Activated naive CD4-positive, alpha-beta T cell (primary cell): ENCODE results near the gene MBP.

Source experiments
- DNase-seq, 4 experiments: peaks; one replicate each; lab custom pipeline; 2025; lab: John Stamatoyannopoulos, UW

MBP gene

GRCh38 chr18:77132369-77133050, at the start of gene MBP:
MBP (minus strand) TSS chr18:77132783; CDS start chr18:77105261, 27,522 bp downstream.
- DNase-seq = peak; percentile 18 to 69 (median 42)

- no peak for DNase-seq
Measured at GRCh38 chr18:77181950-77182707, 49.5 kb upstream of the MBP start.

- no peak for DNase-seq
Measured at GRCh38 chr18:77178559-77178958, 46.0 kb upstream of the MBP start.

GRCh38 chr18:77177009-77177408, 44.4 kb upstream of the MBP start:
- DNase-seq = no peak

GRCh38 chr18:77173275-77174030, 40.9 kb upstream of the MBP start:
- DNase-seq = no peak

- no peak for DNase-seq
Measured at GRCh38 chr18:77170890-77171410, 38.4 kb upstream of the MBP start.

- no peak for DNase-seq
Measured at GRCh38 chr18:77168811-77169311, 36.3 kb upstream of the MBP start.

GRCh38 chr18:77167251-77167650, 34.7 kb upstream of the MBP start:
- DNase-seq = no peak

- DNase-seq = no peak
Measured at GRCh38 chr18:77166523-77166922, 33.9 kb upstream of the MBP start.

- no peak for DNase-seq
Measured at GRCh38 chr18:77165503-77166188, 33.1 kb upstream of the MBP start.

- no peak for DNase-seq
Measured at GRCh38 chr18:77164763-77165485, 32.3 kb upstream of the MBP start.

GRCh38 chr18:77164026-77164425, 31.4 kb upstream of the MBP start:
- no peak for DNase-seq

GRCh38 chr18:77162580-77162979, 30.0 kb upstream of the MBP start:
- DNase-seq = no peak

- no peak for DNase-seq
Measured at GRCh38 chr18:77161961-77162360, 29.4 kb upstream of the MBP start.

- no peak for DNase-seq
Measured at GRCh38 chr18:77161383-77161782, 28.8 kb upstream of the MBP start.

- DNase-seq = no peak
Measured at GRCh38 chr18:77160515-77160914, 27.9 kb upstream of the MBP start.

GRCh38 chr18:77157312-77157711, 24.7 kb upstream of the MBP start:
- no peak for DNase-seq

- DNase-seq = no peak
Measured at GRCh38 chr18:77155031-77155430, 22.4 kb upstream of the MBP start.

GRCh38 chr18:77153404-77153803, 20.8 kb upstream of the MBP start:
- no peak for DNase-seq

GRCh38 chr18:77151772-77152520, 19.4 kb upstream of the MBP start:
- DNase-seq = no peak
